Frontal cortex (tissue), 4 donors: Measurements from ENCODE around the gene RABL3. TPM values are rescaled to one million over a fixed set of nuclear protein-coding genes. Genes with fewer than 3 reads are reported as not detected.
"Not testable (repeated sequence)": the region's sequence is repeated elsewhere in the genome, so short reads cannot be mapped to it uniquely, and the experiment has no call there.

Experiments
- DNase-seq, 2 donors: peaks; one replicate each; pipeline ENCODE4 v3.0.0; 2012; ENCODE audit warnings: low spot score in 2 of 2
- FAIRE-seq: peaks from 2 replicates; lab custom pipeline; 2012; peaks lifted over from hg19 to GRCh38; lab: Jason Lieb, UNC
- total RNA-seq: library from RNA; depleted of rRNA; stranded (reverse); fragments of >200 nt; gene quantifications from one replicate; pipeline ENCODE4 v1.2.3, GENCODE V29; 2014
- donor health status: control.
- donor health status: control.
- donor health status: control.

RABL3 gene
- total RNA-seq, 1 donor from 2014 or later: 12.6 TPM

- DNase-seq (no peak), FAIRE-seq (no peak)
Measured at GRCh38 chr3:120749843-120750242, 7.5 kb upstream of the RABL3 start.

- FAIRE-seq (no peak), DNase-seq (no peak)
Measured at GRCh38 chr3:120745466-120745865, 3.1 kb upstream of the RABL3 start.

GRCh38 chr3:120743556-120744195 is 1.4 kb upstream of the RABL3 start:
- DNase-seq: no peak
- FAIRE-seq: no peak

GRCh38 chr3:120742849-120743365 is 591 bp upstream of the RABL3 start:
- DNase-seq (no peak), FAIRE-seq (no peak)

GRCh38 chr3:120741837-120742197 is 499 bp downstream of the RABL3 start:
- DNase-seq (peak in 1 of 2 donors; percentile 12), FAIRE-seq (no peak)

- no peak for DNase-seq
- FAIRE-seq: no peak
Measured at GRCh38 chr3:120741320-120741719, 996 bp downstream of the RABL3 start.

GRCh38 chr3:120738006-120738405 is 4.3 kb downstream of the RABL3 start:
- DNase-seq, FAIRE-seq: not testable (repeated sequence)

- no peak for DNase-seq
- FAIRE-seq: no peak
Measured at GRCh38 chr3:120730576-120731542, 11.5 kb downstream of the RABL3 start.

- FAIRE-seq (no peak), DNase-seq (no peak)
Measured at GRCh38 chr3:120726791-120727190, 15.5 kb downstream of the RABL3 start.

- not testable (repeated sequence) for DNase-seq, FAIRE-seq
Measured at GRCh38 chr3:120719167-120719834, 23.0 kb downstream of the RABL3 start.

GRCh38 chr3:120713262-120713661 is 29.1 kb downstream of the RABL3 start:
- FAIRE-seq (no peak), DNase-seq (no peak)

GRCh38 chr3:120710369-120710768 is 31.9 kb downstream of the RABL3 start:
- no peak for FAIRE-seq

GRCh38 chr3:120708408-120708807 is 33.9 kb downstream of the RABL3 start:
- no peak for FAIRE-seq
- DNase-seq: no peak

More at GRCh38 chr3:120710369-120710768, 31.9 kb downstream of the RABL3 start:
- DNase-seq: no peak

GRCh38 chr3:120706950-120707349 is 35.4 kb downstream of the RABL3 start:
- no peak for DNase-seq
- FAIRE-seq: no peak

- FAIRE-seq: no peak
Measured at GRCh38 chr3:120705884-120706582, 36.3 kb downstream of the RABL3 start.

GRCh38 chr3:120699333-120699732 is 43.0 kb downstream of the RABL3 start:
- FAIRE-seq: no peak
- no peak for DNase-seq

More at GRCh38 chr3:120705884-120706582, 36.3 kb downstream of the RABL3 start:
- no peak for DNase-seq

- DNase-seq (no peak), FAIRE-seq (no peak)
Measured at GRCh38 chr3:120693439-120694171, 48.7 kb downstream of the RABL3 start.

- DNase-seq (no peak), FAIRE-seq (no peak)
Measured at GRCh38 chr3:120689395-120689794, 52.9 kb downstream of the RABL3 start.

GRCh38 chr3:120688121-120688520 is 54.2 kb downstream of the RABL3 start:
- no peak for DNase-seq
- FAIRE-seq: no peak
